LHCN-M2 (cell line): ENCODE data around the gene SGMS2. TPM values are rescaled to one million over a fixed set of nuclear protein-coding genes. Genes with fewer than 3 reads are reported as not detected.

Experiments
- DNase-seq: peaks from one replicate; pipeline ENCODE4 v3.0.0-alpha.2; 2012; ENCODE audit warnings: low read depth
- total RNA-seq: library from RNA; depleted of rRNA; stranded (reverse); fragments of >200 nt; gene quantifications from 2 replicates; pipeline ENCODE4 v1.2.3, GENCODE V29; 2014

SGMS2 gene
- total RNA-seq, 1 experiment from 2014 or later, result 98.9 TPM

DNA sequence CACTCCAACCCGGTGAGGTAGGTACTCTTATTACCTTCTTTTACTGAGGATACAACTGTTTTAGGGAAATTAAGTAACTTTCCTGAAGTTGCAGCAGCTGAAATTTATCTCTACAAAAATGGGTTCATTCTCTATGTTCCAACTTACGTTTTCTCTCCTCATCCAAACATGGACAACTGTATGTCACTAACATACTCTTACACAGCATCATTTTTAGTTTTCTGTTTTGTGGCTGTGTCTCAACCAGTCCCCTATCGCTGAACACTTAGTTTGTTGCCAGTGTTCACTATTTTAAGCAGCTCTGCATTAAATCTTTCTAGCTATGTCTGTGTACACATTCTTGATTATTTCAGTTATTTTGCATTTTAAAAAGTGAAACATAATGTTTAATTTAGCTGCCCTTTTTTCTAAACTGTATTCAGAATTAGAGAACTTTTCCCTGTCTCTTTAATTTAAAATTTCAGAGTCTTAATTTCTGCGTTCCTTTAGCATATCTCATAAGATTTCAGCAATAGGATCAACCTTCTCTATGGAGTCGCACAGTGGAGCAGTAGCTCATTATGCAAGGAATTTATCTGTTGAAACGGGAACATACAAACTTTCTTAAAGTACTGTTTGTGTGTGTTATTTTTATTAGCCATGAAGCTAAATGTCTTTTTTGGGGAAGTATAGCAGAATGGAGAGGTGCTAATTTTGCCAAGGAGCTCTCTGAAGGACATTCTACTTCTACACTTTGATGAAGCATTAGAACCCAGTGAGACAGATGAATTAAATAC, 3.8 kb downstream of the SGMS2 start:
- DNase-seq, result no peak

GRCh38 chr4:107831140-107831539, 6.4 kb downstream of the SGMS2 start:
- no peak for DNase-seq

DNA sequence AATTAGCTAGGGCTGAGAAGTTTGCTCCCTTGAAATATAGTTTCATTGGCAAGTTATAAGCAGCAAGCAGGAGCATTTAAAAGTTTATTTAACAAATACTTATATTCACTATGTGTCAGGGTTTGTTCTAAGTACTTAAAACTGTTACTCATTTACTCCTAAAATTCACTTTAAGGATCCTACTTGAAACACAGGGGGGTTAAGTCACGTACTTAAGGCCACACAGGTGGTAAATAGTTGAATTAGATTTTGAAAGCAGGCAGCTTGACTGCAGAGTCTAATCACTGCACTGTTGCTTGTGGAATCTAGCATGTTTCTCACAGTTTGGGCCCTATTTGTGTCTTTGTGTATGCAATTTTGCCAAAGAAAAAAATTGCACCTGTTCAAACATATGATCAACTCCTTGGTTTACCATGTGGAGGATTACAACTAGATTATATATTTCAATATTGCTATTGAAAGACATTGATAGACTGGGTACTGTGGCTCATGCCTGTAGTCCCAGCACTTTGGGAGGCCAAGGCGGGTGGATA, 7.6 kb downstream of the SGMS2 start:
- DNase-seq, result no peak

- no peak for DNase-seq
Measured at GRCh38 chr4:107834241-107834794, 9.6 kb downstream of the SGMS2 start.

DNA sequence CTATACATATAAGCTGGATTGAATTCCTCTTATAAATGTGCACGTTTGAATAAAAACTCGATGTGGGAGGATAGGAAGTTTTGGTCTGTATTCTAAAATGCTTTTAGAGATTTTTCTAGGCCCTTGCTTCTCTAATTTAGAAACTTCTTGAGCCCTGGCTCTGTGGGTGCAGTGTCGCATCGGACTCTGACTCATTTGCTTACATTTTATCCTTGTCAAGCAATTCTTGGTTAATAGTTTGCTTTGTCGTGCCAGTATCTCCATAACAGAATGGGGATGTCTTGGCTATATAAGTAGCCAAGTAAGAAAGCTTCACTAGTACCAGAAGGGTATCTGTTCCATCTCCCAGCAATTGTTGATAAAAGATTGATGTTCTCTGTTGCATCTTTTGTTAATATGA, 10.7 kb downstream of the SGMS2 start:
- no peak for DNase-seq

GRCh38 chr4:107837317-107837716, 12.6 kb downstream of the SGMS2 start:
- DNase-seq, result no peak

- peak; percentile 48 for DNase-seq
Measured at GRCh38 chr4:107837776-107838618, 13.3 kb downstream of the SGMS2 start.

- no peak for DNase-seq
Measured at GRCh38 chr4:107838861-107839565, 14.3 kb downstream of the SGMS2 start.

DNA sequence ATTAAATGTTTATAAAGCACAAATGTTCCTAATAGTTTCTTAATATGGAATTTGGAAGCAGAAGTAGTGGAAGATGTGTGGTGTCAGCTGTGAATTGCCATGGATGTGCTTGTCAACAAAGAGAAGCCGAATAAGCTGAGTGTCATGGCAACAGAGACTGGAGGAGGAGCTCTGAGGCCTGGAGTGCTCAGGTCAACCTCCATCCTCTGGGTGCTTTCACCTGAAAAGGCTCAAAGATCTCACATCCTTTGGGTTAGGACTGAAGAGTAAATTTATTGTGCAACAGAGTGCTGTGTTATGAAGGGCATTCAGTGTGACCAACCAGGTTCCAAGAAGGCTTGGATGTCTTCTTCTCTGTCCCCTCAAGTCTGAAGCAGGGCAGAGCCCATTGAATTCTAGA, 18.7 kb downstream of the SGMS2 start:
- DNase-seq, result peak; percentile 38

DNA sequence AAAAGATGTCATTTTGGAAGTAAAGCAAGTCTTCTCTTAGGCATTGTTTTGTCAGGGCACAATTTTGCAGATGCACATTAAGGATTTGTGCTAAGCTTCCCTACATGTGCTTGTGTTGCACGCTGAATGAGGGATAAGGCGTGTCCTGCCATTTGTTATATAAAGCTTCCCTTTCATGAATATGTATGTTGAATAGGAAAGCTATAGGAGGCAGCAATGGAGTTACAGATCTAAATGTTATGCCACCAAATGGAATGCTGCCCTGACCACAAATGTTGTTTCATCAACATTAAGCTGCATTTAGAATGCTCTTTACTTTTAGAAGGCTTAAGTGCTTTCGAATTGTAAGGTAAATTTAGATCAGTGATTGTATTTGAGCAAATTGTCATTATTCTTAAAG, 20.9 kb downstream of the SGMS2 start:
- no peak for DNase-seq

GRCh38 chr4:107850438-107850837, 25.7 kb downstream of the SGMS2 start:
- DNase-seq, result no peak

DNA sequence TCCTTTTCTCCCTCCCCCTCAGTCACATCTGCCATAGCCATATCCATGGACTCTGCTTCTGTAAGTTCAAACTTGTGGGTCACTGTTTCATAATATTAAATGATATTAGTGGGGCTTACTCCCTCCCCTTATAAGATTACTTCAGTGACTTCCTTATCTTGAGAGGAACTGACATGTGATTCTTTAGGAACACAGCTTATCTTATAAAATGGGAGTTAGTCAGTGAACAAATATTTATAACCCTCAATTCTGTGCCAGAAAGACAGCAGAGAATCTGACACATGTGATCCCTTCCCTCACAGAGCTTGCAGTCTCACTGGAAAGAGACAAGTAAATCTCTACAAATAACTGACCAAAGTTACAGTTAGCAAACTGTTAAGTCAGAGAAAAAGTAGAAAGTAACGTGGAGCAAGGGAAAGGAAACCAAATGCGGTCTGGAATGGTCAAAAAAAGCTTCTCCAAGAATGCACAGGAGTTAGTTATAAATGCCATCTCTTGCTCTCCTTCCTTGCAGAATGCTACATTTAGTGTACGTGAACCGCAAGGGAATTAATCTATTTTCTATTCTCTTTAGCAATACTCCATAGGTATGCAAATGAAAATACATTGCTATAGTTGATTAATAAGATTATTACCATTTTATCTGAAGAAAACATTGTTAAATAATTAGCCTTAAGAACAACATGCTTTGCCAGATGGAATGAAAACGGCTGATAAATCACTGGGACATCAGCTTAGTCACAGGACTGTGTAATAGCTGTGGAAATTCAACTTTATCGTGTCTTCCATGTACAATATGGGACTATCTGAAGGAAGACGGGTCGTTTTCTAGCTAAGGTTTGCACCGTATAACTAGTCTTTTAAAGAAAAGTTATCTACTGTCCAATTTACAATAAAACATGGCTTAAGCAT, 29.0 kb downstream of the SGMS2 start:
- DNase-seq, result peak; percentile 69

- peak; percentile 85 for DNase-seq
Measured at GRCh38 chr4:107854356-107855022, 29.8 kb downstream of the SGMS2 start.

- DNase-seq, result no peak
Measured at GRCh38 chr4:107855723-107856122, 31.0 kb downstream of the SGMS2 start.

GRCh38 chr4:107856901-107857300, 32.2 kb downstream of the SGMS2 start:
- peak; percentile 35 for DNase-seq

DNA sequence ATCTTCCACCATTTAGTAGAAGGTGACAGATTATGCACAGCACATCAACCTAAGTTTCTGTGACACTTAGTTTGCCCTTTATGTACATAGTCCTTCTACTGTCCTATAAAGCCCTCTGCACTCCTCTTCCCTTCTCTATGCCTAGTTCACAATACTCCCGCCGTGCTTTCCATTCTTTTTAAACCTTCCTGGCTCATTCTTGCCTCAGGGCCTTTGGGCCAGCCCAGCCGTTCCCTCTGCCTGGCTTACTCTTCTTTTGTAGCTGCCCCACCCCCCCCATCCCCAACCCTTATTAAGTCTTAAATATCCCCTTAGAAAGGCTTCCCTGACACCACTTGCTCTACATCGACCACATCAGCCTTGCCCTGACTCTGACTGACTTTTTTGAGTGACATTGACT, 33.0 kb downstream of the SGMS2 start:
- no peak for DNase-seq

- no peak for DNase-seq
Measured at GRCh38 chr4:107858158-107858742, 33.5 kb downstream of the SGMS2 start.

DNA sequence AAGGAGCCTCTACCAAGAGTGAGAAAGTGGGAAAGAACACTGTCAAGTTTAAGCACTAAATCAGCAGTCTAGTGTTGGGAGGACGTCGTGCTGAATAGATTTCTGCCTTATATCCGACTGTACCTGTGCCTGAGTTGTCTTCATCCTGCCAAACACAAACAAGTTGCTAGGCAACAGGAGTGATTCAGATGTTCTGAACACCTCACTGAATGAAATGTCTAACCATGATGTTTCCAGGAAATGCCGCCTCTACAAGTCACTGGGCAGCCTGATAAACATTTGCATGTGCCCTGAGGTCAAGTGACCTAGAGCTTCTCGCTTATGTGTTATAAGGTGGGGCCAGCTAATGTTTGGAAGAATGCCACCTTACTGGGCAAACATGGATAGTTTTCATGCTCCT, 37.9 kb downstream of the SGMS2 start:
- DNase-seq, result peak; percentile 80

DNA sequence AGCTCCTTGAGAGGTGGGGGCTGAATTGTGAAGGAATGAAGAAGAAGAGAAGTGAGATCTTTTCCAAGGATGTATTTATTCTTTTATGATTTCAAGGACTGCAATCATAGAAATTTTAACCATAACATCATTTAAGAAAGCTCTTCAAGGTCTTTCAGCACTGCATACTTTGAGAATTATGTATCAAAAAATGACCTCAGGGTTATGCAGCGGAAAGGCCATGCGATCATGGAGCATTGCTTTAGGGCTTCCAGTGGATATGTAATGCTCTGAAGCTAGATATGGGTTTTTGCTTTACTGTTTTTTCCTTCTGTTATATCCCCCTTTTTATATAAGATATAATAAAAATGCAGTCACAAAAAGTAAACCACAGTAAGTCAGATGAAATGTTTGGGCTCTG, 38.7 kb downstream of the SGMS2 start:
- DNase-seq, result no peak
